ENCODE measurements around the gene PTBP1.

The PTBP1 gene

GRCh38 chr19:796692-797527, at the start of gene PTBP1:
TSS of gene PTBP1 (plus strand) at chr19:797452. CDS start at chr19:797498, 46 bp downstream.
- no peak for TF ChIP-seq CTCF (IDR thresholded peaks at IDR 0.05)

GRCh38 chr19:748274-748598, 49.0 kb upstream of the PTBP1 start:
- no peak for TF ChIP-seq CTCF (IDR thresholded peaks at IDR 0.05)

- no peak for TF ChIP-seq CTCF (IDR thresholded peaks at IDR 0.05)
These were observed 47.4 kb upstream of the PTBP1 start for GRCh38 chr19:749811-750210.

- no peak for TF ChIP-seq CTCF (IDR thresholded peaks at IDR 0.05)
These were observed 46.4 kb upstream of the PTBP1 start, which contains the start of gene MISP for GRCh38 chr19:750640-751423. TSS of gene MISP (plus strand) at chr19:751112. CDS start at chr19:756947, 5,835 bp downstream.

GRCh38 chr19:751501-752341, 45.5 kb upstream of the PTBP1 start:
- no peak for TF ChIP-seq CTCF (IDR thresholded peaks at IDR 0.05)

- no peak for TF ChIP-seq CTCF (IDR thresholded peaks at IDR 0.05)
These were observed 44.4 kb upstream of the PTBP1 start for GRCh38 chr19:752652-753517.
